ENCODE data around the gene C10orf71. TPM values are rescaled to one million over a fixed set of nuclear protein-coding genes. Genes with fewer than 3 reads are reported as not detected.

The C10orf71 gene
- polyA plus RNA-seq, 6 donors from 2014 or later: not detected

DNA sequence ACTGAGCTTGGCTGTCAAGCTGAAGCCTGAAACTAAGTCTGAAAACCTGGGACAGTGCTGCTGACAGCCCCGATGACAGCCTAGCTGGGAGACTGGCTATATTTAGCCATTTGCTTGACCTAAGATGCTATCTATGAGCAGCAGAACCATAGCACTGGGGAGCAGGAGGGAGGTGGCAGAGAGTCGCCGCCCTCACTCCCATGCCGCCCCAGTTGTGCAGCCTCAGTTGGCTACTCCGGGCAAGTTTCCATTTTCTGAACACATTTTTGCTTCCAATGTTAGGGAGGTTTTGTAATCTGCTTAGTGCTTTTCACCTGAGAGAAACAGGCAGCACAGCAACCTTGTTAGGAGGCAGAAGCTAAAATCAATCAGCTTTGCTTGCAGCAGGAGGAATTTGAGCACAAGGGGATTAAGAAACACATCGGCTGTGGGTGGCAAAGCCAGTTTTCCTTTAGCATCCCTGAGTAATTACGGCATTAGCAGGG is 20.4 kb upstream of the C10orf71 start:
- peaks cover under 1% of the 10 kb centered on the region in 3 donors for H3K4me1 Mint-ChIP-seq
- H3K4me3 Mint-ChIP-seq: no peak overlapping the region
- peaks cover 5 to 7% (median 7%) of the 10 kb centered on the region in 3 donors for H3K27me3 Mint-ChIP-seq
- ATAC-seq (ENCODE audit: low read depth in 2 of 2) (no peak), DNase-seq (no peak)
- no peaks in the 10 kb centered on the region for H3K9me3 Mint-ChIP-seq
- H3K27ac Mint-ChIP-seq: no peak overlapping the region
- no peaks in the 10 kb centered on the region for H3K36me3 Mint-ChIP-seq

DNA sequence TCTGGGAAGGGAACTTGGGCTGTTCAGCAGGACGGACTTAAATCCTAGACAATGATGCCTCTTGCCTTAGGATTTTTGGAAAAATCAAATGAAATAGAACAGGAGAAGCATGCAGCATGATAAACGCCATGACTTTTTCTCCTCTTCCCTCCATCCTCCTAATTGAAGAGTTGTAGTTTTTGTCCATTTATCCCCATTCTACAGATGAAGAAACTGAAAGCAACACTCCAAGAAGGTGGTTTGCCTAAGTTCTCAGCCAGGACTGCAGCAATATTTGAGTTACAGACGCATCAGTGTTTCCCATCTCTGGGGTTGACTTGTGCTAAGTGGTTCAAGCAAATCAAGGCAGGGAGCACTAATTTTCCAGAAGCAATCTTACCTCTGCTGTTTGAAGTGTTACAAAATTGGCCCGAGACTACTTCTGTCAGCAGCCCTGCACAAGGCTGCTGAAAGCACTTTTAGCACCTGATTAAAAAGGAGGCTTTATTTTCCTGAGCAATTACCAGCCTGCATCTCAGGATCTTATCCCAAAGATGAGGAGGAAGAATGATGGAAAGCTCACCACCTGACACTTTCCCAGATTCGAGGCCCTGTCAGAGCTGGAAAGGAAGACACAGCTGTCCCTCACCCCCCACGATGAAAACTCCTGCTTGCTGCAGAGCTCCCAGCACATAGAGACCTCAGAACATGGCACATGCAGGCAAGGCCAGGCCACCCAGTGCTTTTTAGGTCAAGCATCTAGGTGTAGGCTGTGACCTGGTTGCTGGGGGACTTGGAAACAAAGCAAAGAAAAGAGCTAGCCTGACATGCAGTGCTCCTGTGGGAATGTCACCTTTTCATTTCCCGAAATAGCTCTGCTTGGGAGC is 19.7 kb upstream of the C10orf71 start:
- Mint-ChIP-seq H3K9me3 (no peaks in the 10 kb centered on the region), H3K36me3 (no peaks in the 10 kb centered on the region), H3K27ac (no peak overlapping the region), H3K4me1 (no peaks in the 10 kb centered on the region), H3K4me3 (no peak overlapping the region), H3K27me3 (peaks cover 5 to 7% (median 7%) of the 10 kb centered on the region in 3 donors)
- ATAC-seq (ENCODE audit: low read depth in 2 of 2): no peak
- DNase-seq: no peak

DNA sequence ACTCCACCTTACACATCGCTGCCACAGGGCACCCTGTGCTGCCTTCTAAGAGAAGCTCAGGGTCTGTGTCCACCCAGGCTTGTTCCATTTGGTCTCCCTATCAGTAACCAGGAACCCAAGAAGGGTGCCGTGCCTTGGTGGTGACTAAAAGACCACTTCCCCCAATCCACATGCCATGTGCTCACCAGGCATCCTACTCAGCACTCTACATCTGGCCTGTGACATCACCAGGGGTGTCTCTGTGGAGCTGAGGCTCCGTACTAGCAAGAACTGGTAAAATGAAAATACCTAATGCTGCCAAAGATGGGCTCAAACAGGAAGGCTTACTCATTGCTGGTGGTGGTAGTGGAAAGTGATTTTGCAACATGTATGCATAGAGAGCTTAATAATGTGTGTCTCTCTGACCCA is 19.0 kb upstream of the C10orf71 start:
- Mint-ChIP-seq H3K27ac (no peak overlapping the region), H3K36me3 (no peaks in the 10 kb centered on the region), H3K27me3 (peaks cover 5 to 7% (median 7%) of the 10 kb centered on the region in 3 donors), H3K4me3 (no peak overlapping the region), H3K9me3 (peaks cover 0 to 5% (median 0%) of the 10 kb centered on the region in 7 donors), H3K4me1 (no peaks in the 10 kb centered on the region)
- ATAC-seq (ENCODE audit: low read depth in 2 of 2): no peak
- no peak for DNase-seq

DNA sequence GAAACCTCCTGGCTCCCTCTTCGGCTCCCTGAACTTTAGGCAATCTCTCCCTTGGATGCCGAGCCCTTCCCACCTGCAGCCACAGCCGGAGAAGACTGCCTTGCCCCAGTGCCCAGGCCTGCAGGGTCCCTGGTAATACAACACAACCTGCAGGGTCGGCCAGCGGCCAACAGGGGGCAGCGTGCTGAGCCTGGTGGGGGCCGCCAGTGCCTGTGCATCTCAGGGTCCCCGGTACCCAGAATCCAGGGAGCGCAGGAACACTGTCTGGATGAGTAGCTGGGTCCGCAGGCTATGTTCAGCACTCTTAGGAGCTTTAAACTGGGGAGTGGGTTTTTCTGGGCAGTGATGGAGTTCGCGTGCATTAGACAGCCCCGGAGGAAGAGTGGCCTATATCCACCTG is 17.5 kb upstream of the C10orf71 start:
- Mint-ChIP-seq H3K4me3 (no peak overlapping the region), H3K27ac (no peak overlapping the region), H3K4me1 (no peaks in the 10 kb centered on the region), H3K36me3 (no peaks in the 10 kb centered on the region), H3K9me3 (peaks cover 0 to 6% (median 0%) of the 10 kb centered on the region in 7 donors), H3K27me3 (peaks cover 5 to 7% (median 7%) of the 10 kb centered on the region in 3 donors)
- ATAC-seq (ENCODE audit: low read depth in 2 of 2) (no peak), DNase-seq (no peak)

DNA sequence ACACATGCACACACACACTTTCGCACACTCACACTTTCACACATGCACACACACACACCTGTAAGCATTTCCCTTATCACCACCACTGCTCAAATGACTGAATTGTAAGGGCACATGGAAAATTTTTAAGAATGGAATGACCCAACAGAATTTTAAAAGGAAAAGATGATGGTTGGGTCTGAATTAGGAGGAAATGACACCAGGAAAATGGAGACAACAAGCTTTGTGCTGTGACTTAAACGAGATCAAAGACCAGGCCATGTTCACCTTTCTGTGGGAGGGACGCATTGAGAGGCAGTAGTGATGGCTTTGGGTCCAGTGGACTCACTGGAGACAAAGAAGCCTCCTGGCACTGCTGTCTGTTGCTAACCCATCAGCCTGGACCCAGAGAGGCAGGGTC is 16.7 kb upstream of the C10orf71 start:
- Mint-ChIP-seq H3K9me3 (peaks cover 0 to 6% (median 0%) of the 10 kb centered on the region in 7 donors), H3K4me3 (no peak overlapping the region), H3K27ac (peak overlapping the region in 1 of 6 donors; percentile 49), H3K36me3 (no peaks in the 10 kb centered on the region), H3K4me1 (no peaks in the 10 kb centered on the region), H3K27me3 (peaks cover 5 to 7% (median 7%) of the 10 kb centered on the region in 3 donors)
- no peak for ATAC-seq (ENCODE audit: low read depth in 2 of 2)
- DNase-seq: no peak

DNA sequence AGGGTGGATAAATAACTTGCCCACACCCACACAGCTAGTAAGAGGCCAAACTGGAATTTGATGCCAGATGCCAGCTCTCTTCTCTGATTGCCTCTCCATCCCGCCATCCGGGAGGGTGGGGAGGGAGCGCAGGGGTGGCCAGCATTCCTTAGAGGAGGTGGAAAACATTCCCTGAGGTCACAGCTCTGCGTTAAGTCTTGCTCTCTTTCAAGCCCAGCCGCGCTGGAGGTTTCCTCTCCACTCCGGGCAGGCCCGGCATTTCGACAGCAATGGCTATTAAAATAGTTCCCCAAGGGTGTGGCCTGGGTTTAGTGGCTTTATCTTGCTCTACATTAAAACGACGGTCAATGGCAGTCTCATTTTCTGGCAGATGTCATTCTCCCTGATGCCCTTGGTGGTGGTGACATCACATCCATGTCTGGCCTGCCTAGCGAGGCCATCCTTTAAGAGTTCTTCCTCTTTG is 16.1 kb upstream of the C10orf71 start:
- Mint-ChIP-seq H3K4me3 (no peak overlapping the region), H3K4me1 (no peaks in the 10 kb centered on the region), H3K36me3 (no peaks in the 10 kb centered on the region), H3K27me3 (peaks cover 5 to 7% (median 7%) of the 10 kb centered on the region in 3 donors), H3K9me3 (peaks cover 0 to 6% (median 0%) of the 10 kb centered on the region in 7 donors), H3K27ac (no peak overlapping the region)
- ATAC-seq (ENCODE audit: low read depth in 2 of 2) (no peak), DNase-seq (no peak)

DNA sequence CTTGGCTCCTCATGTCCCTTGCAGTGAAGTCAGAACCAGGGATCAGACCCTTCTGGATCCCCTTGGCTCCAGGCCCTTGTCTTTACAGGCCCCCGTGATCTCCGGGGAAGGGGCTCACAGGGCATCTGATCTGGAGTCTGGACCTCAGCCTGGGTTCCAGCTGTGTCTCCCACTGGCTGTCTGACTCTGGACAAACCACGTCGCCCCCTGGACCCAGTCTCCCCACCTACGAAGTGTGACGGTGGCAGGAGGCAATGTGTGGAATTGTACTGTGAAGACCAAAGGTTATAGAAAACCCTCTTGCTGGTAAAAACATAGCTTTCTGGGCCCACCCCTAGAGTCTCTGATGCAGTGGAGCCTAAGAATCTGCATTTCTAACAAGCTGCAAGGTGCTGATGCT is 15.5 kb upstream of the C10orf71 start:
- peaks cover 5 to 7% (median 7%) of the 10 kb centered on the region in 3 donors for H3K27me3 Mint-ChIP-seq
- H3K4me1 Mint-ChIP-seq: no peaks in the 10 kb centered on the region
- no peak for ATAC-seq (ENCODE audit: low read depth in 2 of 2)
- H3K27ac Mint-ChIP-seq: no peak overlapping the region
- H3K36me3 Mint-ChIP-seq: no peaks in the 10 kb centered on the region
- peaks cover 0 to 6% (median 0%) of the 10 kb centered on the region in 7 donors for H3K9me3 Mint-ChIP-seq
- no peak overlapping the region for H3K4me3 Mint-ChIP-seq
- DNase-seq: no peak

DNA sequence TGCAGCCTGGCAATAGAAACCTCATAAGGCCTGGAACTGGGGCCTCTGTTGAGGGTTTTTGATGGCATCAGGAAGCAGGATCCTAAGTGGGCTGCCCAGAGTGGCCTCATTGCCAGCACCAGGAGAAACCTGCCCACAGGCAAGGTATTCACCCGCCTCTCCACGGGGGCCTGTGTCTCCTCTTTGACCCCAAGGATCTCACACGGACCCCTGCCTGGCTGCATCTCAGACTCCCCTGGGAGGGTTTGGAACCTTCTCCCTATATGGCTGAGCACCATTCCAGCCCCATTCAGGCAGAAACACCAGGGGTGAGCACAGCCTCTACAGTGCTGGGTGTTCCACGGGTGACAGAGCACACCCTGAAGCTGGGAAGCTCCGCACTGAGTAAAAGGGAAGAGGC is 14.6 kb upstream of the C10orf71 start:
- H3K4me3 Mint-ChIP-seq: no peak overlapping the region
- H3K27me3 Mint-ChIP-seq: peaks cover 5 to 7% (median 7%) of the 10 kb centered on the region in 3 donors

DNA sequence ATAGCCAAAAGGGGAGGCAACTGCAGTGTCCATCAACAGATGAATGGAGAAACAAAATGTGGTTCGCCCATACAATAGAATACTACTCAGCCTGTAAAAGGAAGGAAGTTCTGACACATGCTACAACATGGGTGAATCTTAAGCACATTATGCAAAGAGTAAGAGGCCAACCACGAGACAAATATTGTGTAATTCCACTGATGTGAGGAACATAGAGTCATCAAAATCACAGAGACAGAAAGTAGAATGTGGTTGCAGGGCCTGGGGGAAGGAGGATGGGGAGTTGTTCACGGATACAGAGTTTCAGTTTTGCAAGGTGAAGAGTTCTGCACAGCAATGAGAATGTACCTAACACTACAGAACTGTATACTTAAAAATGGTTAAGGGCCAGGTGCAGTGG is 13.7 kb upstream of the C10orf71 start:
- H3K36me3 Mint-ChIP-seq: no peaks in the 10 kb centered on the region
- H3K9me3 Mint-ChIP-seq: peaks cover 0 to 6% (median 0%) of the 10 kb centered on the region in 7 donors
- H3K27ac Mint-ChIP-seq: peak overlapping the region in 1 of 6 donors; percentile 63
- H3K4me3 Mint-ChIP-seq: no peak overlapping the region
- no peaks in the 10 kb centered on the region for H3K4me1 Mint-ChIP-seq
- DNase-seq: no peak
- no peak for ATAC-seq (ENCODE audit: low read depth in 2 of 2)
- H3K27me3 Mint-ChIP-seq: peaks cover 0 to 11% (median under 1%) of the 10 kb centered on the region in 3 donors

More for the DNA sequence above, 14.6 kb upstream of the C10orf71 start:
- DNase-seq (no peak), ATAC-seq (ENCODE audit: low read depth in 2 of 2) (no peak)
- peaks cover 0 to 6% (median 0%) of the 10 kb centered on the region in 7 donors for H3K9me3 Mint-ChIP-seq
- H3K36me3 Mint-ChIP-seq: no peaks in the 10 kb centered on the region
- no peak overlapping the region for H3K27ac Mint-ChIP-seq
- H3K4me1 Mint-ChIP-seq: no peaks in the 10 kb centered on the region

DNA sequence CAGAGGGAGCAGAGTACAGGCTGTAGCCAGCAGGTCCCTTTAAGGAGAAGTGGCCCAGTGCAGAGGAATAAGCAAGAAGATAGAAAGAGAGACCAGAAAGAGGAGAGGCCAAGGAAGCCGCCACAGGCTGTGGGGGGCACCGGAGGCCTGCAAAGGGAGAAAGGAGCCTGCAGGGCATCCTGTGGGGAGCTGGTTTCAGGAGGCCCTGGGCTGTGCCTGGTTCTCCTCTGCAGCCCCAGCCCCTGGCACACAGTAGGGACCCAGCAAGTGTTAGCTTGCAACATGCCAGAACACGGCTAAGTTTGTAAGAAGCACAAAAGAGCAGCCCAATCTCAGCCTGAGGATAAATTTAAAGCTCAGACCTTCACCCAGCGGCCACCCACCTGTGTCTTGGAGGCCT is 12.3 kb upstream of the C10orf71 start:
- DNase-seq (no peak), ATAC-seq (ENCODE audit: low read depth in 2 of 2) (no peak)
- no peak overlapping the region for H3K4me3 Mint-ChIP-seq
- no peaks in the 10 kb centered on the region for H3K4me1 Mint-ChIP-seq
- H3K27me3 Mint-ChIP-seq: peaks cover 0 to 13% (median under 1%) of the 10 kb centered on the region in 3 donors
- H3K9me3 Mint-ChIP-seq: peaks cover 0 to 6% (median 0%) of the 10 kb centered on the region in 7 donors
- H3K36me3 Mint-ChIP-seq: no peaks in the 10 kb centered on the region
- no peak overlapping the region for H3K27ac Mint-ChIP-seq

DNA sequence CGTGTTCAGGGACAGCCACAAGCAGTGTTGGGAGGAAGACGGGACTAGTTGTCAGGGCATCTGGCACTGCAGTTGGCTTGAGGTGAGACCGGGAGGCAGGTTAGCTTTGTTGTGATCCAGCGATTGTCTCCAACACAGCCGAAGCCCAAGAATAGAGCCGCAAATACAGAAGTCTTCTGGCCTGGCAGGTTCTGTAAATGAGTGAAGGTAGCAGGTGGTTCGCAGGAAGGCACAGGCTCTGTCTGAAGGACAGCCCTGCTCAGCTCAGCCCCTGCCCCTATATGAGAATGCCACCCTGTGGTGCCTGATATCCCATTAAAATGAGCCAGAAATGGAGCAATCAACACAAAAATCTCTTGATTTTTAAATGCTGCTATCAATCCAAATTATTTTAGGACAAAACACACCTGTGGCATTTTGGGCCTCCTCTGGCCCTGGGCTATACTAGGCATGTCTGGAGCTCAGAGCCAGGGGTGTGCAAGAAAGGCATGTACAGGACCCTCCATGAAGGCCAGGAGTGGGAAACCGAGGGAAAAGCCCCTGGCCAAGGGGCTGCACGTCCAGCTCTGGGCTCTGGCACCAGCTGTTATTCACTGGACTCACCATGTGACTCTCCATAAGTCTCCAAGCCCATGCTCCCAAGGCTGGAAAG is 11.2 kb upstream of the C10orf71 start:
- DNase-seq: no peak
- Mint-ChIP-seq H3K27ac (peak overlapping the region in 2 of 6 donors; percentile 19 to 44), H3K4me3 (no peak overlapping the region), H3K9me3 (peaks cover 0 to 6% (median 0%) of the 10 kb centered on the region in 7 donors), H3K36me3 (no peaks in the 10 kb centered on the region), H3K27me3 (peaks cover 0 to 10% (median 9%) of the 10 kb centered on the region in 3 donors), H3K4me1 (peaks cover 0 to 2% (median 1%) of the 10 kb centered on the region in 3 donors)
- ATAC-seq (ENCODE audit: low read depth in 2 of 2): no peak

DNA sequence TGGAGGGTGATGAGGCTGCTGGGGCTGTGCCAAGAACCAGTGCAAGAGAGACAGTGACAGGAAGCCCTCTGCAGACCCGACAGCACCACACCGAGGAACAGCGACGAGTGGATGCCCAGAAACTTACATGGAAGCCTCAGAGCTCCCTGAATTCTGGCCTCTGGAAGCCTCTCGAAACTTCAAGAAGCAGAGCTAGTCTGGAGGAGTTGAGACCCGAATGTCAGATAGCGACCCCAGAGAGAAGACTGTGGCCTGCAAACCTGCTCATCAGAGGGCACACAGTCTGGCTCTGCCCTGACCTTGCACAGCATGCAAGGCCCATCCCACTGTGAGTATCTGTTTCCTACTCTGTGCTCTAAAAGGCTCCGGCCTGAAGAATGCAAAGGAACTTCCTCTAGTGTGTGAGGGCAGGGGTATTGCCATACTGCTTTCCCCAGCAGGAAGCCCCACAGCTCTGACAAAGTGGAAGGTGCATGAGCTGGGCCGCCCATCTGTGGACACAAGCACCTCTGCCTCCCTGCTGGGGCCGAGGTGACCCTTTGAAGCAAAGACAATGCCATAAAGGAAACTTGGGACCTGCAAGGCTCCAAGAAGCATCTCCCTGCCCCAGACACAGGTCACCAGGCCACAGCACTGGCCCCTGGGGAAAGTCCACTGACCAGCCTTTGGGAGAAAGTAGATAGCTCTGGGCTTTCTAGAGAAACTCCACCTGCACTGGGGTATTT is 10.5 kb upstream of the C10orf71 start:
- no peaks in the 10 kb centered on the region for H3K36me3 Mint-ChIP-seq
- no peak for ATAC-seq (ENCODE audit: low read depth in 2 of 2)
- no peak overlapping the region for H3K4me3 Mint-ChIP-seq
- H3K4me1 Mint-ChIP-seq: peaks cover 0 to 4% (median 2%) of the 10 kb centered on the region in 3 donors
- peaks cover 0 to 14% (median 10%) of the 10 kb centered on the region in 3 donors for H3K27me3 Mint-ChIP-seq
- H3K27ac Mint-ChIP-seq: peak overlapping the region in 1 of 6 donors; percentile 44
- no peak for DNase-seq
- peaks cover 0 to 6% (median 0%) of the 10 kb centered on the region in 7 donors for H3K9me3 Mint-ChIP-seq

DNA sequence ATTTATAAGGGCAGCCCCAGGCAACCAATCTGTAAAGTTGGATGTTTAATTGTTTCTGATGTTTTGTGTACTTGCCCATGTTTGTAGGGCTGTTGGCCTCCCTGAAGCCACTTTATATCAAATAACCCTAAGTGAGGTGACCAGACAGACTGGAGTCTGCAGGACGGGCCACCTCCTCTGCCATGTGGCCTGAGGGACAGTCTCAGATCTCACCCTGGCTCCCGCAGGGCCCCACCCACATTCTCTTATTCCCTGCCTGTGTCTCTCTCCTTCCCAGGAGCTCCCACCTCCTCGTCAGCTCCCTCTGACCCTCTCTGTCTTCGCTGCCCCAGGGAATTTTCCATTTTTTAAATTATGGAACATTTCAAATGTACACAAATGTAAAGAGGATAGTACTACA is 9.5 kb upstream of the C10orf71 start:
- Mint-ChIP-seq H3K27ac (no peak overlapping the region), H3K27me3 (peaks cover 0 to 14% (median 10%) of the 10 kb centered on the region in 3 donors), H3K4me3 (no peak overlapping the region), H3K36me3 (no peaks in the 10 kb centered on the region), H3K9me3 (peaks cover 0 to 6% (median 0%) of the 10 kb centered on the region in 7 donors), H3K4me1 (peaks cover 0 to 4% (median 2%) of the 10 kb centered on the region in 3 donors)
- no peak for DNase-seq
- no peak for ATAC-seq (ENCODE audit: low read depth in 2 of 2)

All from naive B cell (primary cell).